Measurements from ENCODE around the gene HNMT. TPM values are rescaled to one million over a fixed set of nuclear protein-coding genes. Genes with fewer than 3 reads are reported as not detected.
A peak's percentile ranks its signal among the peaks of the same experiment; 100 is the strongest.

Gene HNMT
- total and polyA plus RNA-seq, 2 of the 13 experiments (the other 11 are each of a cell fraction or from before 2014, with no cell fraction given), result 279 to 309 TPM

DNA sequence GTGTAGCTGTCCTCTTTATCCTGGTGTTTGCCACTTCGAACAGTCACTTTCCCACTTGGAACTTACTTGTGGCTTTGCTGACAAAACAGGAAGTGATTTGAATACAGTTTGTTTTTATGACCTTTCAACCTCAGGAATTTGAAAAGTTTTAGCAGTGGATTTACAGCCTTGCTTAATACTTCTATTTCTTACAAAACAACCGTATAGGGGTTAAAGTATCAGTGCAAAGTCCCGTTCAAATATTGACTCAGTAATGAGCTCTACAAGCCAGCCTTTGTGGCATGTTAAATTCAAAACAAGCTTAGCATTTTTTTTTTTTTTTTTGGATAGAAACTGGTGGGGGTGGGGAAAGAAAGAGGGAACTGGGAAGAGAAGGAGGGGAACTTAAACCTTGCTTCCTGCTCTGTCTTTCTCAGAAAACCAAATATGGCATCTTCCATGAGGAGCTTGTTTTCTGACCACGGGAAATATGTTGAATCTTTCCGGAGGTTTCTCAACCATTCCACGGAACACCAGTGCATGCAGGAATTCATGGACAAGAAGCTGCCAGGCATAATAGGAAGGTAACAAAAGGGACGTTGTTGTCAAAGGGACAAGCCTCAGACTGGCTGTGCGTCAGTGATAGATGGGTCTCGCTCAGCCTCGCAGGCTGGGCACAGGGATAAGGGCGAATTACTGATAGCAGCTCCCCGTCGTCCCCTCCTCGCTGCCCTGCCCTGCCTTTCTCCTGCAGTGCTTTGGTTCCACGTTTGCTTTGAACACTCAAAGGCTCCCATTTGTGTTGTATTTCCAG lies at the start of gene HNMT (continued):
- TF ChIP-seq ZSCAN12 (CRISPR knock-in tag; IDR thresholded peaks at IDR 0.05) (0 out of 2 replicates have a peak, but pooled peaks have one; percentile 80), PPARG (CRISPR knock-in tag; conservative IDR thresholded peaks at IDR 0.05) (peak; percentile 93), KDM1A (CRISPR knock-in tag; IDR thresholded peaks at IDR 0.05) (no peak), UBTF (CRISPR knock-in tag; IDR thresholded peaks at IDR 0.05) (peak; percentile 93), ZNF207 (IDR thresholded peaks at IDR 0.05; ENCODE audit: borderline replicate concordance) (no peak), ZFAT (CRISPR knock-in tag; conservative IDR thresholded peaks at IDR 0.05) (0 out of 2 replicates have a peak, but pooled peaks have one; percentile 58), GZF1 (CRISPR knock-in tag; IDR thresholded peaks at IDR 0.05) (peak; percentile 77), ZSCAN29 (CRISPR knock-in tag; conservative IDR thresholded peaks at IDR 0.05) (0 out of 2 replicates have a peak, but pooled peaks have one; percentile 70), MEF2D (CRISPR knock-in tag; IDR thresholded peaks at IDR 0.05) (peak; percentile 97), ZNF263 (CRISPR knock-in tag; IDR thresholded peaks at IDR 0.05) (peak; percentile 91), SETDB1 (CRISPR knock-in tag; IDR thresholded peaks at IDR 0.05; ENCODE audit: borderline replicate concordance) (no peak), KLF6 (CRISPR knock-in tag; IDR thresholded peaks at IDR 0.05) (0 out of 2 replicates have a peak, but pooled peaks have one; percentile 76), HNF4A (CRISPR knock-in tag; IDR thresholded peaks at IDR 0.05) (peak; percentile 99), RNF219 (CRISPR knock-in tag; IDR thresholded peaks at IDR 0.05) (no peak), ZNF607 (CRISPR knock-in tag; IDR thresholded peaks at IDR 0.05; ENCODE audit: borderline replicate concordance) (peak; percentile 23; the same call in 1 of the 2 replicates), ZNF678 (CRISPR knock-in tag; IDR thresholded peaks at IDR 0.05) (0 out of 2 replicates have a peak, but pooled peaks have one; percentile 28), ARID2 (CRISPR knock-in tag; IDR thresholded peaks at IDR 0.05; ENCODE audit: borderline replicate concordance) (no peak; the same call in 1 of the 2 replicates)
- TF ChIP-seq, protein P1, sequence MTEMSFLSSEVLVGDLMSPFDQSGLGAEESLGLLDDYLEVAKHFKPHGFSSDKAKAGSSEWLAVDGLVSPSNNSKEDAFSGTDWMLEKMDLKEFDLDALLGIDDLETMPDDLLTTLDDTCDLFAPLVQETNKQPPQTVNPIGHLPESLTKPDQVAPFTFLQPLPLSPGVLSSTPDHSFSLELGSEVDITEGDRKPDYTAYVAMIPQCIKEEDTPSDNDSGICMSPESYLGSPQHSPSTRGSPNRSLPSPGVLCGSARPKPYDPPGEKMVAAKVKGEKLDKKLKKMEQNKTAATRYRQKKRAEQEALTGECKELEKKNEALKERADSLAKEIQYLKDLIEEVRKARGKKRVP (CRISPR knock-in tag; IDR thresholded peaks at IDR 0.05), result peak in 1 of 2 experiments; percentile 94; a peak in 2 of 4 replicates
- TF ChIP-seq, protein P2, sequence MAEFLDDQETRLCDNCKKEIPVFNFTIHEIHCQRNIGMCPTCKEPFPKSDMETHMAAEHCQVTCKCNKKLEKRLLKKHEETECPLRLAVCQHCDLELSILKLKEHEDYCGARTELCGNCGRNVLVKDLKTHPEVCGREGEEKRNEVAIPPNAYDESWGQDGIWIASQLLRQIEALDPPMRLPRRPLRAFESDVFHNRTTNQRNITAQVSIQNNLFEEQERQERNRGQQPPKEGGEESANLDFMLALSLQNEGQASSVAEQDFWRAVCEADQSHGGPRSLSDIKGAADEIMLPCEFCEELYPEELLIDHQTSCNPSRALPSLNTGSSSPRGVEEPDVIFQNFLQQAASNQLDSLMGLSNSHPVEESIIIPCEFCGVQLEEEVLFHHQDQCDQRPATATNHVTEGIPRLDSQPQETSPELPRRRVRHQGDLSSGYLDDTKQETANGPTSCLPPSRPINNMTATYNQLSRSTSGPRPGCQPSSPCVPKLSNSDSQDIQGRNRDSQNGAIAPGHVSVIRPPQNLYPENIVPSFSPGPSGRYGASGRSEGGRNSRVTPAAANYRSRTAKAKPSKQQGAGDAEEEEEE (CRISPR knock-in tag; IDR thresholded peaks at IDR 0.05; ENCODE audit: borderline replicate concordance), result 0 out of 2 replicates have a peak, but pooled peaks have one; percentile 2

All from HepG2 (cell line).